Right renal cortex interstitium (tissue), 3 donors: ENCODE results near the gene TSHZ2. TPM values are rescaled to one million over a fixed set of nuclear protein-coding genes. Genes with fewer than 3 reads are reported as not detected.

Experiments used
- DNase-seq, 3 donors: peaks; one replicate each; pipeline ENCODE4 v3.0.0-alpha.2; 2013; ENCODE audit warnings: low read depth in 3 of 3, low spot score in 2 of 3
- polyA plus RNA-seq, 3 donors: library from polyadenylated mRNA; unstranded; fragments of 120-200 nt; gene quantifications; one replicate each; pipeline ENCODE4 v1.2.1, GENCODE V29; 2013; ENCODE audit not compliant: insufficient read length in 3 of 3

TSHZ2 gene
- polyA plus RNA-seq, 3 donors, result 10.5 to 15.0 (median 14.4) TPM

DNA sequence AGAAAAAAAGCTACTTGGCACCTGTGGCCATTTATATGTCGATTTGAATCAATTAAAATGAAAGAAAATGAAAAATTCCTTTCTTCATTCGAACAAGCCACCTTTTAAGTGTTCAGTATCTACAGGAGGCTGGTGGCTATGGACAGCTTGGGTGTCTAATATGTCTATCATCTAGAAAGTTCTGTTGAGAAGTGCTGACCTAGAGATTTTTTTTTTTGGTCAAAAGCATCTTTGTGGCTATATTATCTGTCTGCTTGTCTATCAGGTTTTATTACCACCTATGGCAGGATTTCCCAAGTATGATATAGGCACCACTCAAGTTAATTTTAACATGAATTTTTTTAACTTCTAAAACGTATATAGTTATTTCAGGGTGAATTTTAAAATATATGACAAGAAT, 250.8 kb downstream of the TSHZ2 start:
- no peak for DNase-seq

DNA sequence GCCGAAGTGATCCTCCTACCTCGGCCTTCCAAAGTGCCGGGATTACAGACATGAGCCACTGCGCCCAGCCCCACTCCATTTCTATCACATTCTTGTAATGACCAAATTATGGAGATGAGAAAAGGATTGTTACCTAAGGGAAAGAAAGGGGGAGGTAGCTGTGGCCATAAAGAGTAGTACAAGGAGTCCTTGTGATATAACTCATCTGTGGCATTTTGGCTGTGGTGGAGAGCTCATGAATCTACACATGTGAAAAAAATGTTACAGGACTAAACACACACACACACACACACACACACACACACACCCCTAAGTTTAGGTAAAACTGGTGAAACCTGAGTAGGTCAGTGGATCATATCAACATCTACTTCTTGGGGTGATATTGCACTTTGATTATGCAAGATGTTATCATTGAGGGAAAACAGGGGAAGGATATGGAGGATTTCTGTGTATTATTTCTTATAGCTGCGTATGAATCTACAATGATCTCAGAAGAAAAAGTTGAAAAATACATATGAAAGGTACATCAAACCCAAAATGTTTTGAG, 251.5 kb downstream of the TSHZ2 start:
- no peak for DNase-seq

DNA sequence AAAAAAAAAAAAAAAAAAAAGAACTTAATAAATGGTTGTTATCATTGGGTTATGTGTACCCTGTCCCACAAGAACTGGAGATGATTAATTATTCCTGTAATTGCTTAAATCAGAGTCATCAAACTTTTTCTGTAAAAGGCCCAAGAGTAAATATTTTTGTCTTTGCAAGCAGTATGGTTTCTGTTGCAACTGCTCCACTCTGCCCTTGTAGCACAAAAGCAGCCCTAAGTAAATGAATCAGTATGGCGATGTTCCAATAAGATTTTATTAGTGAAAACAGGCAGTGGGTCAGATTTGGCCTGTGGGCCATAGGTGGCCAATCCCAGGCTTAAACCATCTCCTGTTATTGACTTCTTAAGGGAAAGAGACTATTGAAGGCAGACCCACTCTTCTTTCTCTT, 252.7 kb downstream of the TSHZ2 start:
- no peak for DNase-seq

DNA sequence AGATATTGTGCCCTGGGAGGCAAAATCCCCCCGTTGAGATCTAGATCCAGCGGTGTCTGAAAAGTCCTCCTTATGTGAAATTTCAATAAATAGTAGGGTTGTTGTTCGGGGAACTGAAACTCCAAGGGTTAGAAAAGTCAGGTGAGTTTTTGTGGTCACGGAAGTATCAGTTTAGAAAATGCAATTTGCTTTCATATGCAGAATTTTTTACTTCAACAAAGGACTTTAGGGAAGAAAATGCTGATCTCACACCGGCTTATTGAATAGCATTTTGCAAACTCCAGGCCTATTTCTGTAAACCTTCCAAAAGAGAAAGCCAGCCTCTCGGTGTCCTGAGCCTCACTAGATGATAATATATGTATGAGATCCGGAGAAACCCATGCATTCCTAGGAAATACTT, 254.7 kb downstream of the TSHZ2 start:
- DNase-seq, result no peak

DNA sequence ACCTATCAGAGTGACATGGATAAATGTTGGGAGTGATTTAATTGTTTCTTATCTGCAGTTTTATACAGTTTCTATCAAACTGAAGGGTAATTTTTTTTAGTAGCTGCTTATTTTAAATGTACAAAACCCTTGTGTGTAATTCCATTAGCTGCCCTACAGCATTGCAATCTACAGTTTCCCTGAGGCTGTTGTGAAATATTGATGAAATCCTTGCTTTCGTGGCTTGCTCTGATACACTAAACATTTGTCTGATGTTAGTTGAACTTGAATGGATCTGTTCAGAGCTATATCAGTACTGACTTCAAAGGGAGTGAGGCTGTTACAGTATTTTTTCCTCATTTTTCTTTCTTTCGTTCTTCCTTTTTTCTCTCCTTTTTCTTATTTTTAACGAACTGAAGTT, 255.4 kb downstream of the TSHZ2 start:
- DNase-seq, result no peak

DNA sequence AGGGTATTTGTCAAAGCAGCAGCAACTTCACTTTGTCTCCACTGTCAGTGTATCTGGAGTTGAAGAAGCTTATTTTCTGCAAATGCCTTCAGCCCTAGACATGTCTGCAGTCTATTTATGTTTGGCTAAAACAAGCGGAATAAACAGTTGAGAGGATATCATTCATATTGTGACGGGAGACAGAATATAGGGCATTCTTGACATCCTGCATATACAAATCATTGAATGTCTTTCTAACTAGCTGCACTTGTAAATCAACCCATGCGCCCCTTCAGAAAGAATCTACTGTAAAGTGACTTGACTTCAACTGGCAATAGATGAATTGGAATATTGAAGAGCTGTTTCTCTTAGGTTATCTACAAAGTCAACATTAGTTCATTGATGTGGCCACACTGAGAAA, 258.9 kb downstream of the TSHZ2 start:
- DNase-seq, result no peak

DNA sequence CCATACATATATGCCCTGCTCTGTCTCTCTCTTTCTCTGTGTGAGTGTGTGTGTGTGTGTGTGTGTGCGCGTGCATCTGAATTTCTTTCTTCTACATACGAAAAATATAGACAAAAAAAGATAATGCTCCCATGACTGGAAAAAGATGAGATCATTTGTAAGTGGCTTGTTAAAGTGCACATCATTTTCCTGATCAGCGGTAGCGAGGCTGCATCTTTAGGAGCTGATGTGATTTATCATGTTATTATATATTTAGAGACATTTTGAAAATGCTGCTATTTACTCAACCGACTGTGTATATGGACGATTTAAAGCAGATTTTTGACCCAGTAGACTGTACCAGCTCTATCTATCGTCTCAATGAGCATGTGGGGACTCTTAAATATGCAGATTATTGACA, 265.3 kb downstream of the TSHZ2 start:
- no peak for DNase-seq

DNA sequence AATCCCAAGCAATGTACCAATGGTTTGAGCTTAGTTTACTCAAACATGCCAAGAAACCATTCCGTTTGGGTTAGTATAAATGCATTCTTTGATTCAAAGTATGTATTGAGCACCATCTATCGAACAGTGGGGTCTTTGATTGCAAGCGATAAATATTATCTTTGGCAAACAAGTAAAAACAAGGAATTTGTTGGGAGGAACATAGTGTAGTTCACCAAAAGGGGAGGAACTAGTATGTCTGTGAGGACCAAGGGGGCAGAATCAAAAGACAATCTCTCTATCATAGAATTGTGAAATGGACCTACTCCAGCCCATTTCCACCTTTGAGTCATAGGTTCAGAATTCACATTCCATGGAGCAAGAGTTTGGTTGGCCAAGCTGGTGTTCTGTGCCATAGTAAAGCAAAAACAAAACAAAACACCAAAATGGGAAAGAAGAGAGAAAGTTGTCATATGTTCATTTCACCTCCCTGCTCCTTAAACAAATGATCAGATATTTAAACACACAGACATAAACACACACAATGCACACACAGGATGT, 266.0 kb downstream of the TSHZ2 start:
- DNase-seq, result no peak

DNA sequence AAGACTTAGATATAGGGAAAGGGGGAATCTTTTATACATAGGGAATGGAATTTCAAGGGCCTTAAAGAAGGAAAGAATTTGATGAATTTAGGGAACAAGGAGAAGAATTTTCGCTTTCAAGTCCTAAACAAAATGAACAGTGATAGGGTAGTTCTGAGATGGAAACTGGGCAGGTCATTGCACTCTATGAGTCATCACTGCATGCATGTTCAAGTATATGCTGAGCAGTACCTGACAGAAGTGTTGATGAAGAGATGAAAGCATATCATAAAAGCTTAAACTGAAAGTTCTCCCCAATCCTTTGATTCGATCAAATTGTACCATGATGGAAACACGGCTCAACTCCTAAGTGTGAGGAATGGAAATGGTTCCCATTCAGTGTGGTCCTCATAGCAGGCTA, 271.0 kb downstream of the TSHZ2 start:
- DNase-seq, result no peak

DNA sequence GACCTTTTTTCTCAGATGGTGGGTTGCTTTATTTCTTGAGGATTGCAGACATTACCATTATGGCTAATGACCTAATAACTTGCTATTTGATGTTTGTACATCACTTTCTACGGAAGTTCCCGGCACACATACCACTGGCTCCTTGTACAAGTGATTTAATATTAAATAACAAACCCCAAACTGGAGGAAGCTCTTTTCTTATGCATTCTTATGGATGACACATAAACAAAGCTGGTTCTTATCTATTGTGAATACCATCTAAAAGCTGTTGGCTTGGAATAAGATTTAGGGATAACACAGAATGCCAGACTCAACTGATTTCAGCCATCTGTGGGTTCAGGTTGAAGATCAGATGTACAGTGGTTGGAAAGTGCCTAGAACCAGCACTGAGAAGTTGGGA, 272.6 kb downstream of the TSHZ2 start:
- no peak for DNase-seq

DNA sequence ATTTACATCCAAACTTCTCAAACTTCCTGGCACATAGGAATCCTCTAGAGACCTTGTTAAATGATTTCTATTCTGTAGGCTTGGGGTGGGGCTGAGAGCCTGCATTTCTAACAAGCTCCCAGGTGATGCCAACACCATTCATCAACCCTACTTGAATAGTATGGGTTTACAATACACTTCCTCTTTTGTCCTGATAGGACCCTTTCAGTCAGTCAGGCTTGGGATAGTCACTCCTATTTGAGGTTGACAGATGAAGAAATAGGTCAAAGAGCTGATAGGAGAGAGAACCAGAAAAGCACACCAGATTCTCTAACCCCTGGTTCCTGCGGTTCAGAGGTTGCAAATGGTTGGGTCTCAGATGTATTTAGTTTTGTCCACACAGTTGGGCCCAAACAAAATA, 273.4 kb downstream of the TSHZ2 start:
- DNase-seq, result no peak

DNA sequence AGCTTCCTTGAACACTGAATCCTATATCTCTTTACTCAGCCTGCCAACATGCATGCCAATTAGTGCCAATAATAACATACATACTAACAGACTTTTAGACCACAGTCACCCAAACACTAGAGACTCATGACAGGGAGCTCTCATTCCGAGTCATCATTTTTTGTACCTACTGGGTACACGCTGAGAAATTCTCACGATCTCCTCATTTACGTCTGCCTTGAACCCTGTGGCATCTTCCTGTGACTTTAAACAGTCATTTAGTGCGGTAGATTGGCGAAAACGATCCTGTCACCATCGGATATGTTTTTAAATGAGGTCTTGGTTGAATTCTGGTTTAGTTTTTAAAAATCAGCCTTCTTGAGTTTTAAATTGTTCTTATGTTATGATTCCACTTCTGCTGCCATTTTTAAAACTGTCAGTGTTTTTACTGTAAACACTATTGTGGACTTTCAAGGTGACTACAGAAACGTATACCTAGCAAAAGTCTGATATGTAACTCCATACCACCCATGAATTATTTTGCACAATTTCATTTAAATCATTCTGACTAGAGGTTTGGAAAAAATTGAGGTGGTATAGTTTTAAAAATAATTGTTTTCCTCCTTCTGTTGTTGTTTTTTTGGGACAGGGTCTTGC, 275.4 kb downstream of the TSHZ2 start:
- DNase-seq, result no peak

DNA sequence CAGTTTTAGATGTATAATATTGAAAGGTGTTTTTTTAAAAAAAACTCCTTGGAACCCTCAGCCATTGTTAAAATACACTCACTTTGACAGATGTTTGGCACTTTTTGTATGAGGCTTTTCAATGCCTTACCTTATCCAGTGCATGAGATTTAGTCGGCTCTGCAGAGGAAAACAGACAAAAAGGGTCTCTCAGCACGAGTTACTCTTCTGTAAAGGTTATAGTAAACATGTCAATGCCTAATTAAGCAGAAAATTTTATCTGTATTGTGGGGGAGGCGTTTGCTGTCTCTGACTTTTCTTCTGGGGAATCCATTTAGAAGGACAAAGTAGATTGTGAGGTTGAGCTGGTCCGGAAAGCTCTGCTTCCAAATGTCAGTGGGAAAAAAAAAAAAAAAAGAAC, 278.3 kb downstream of the TSHZ2 start:
- no peak for DNase-seq

DNA sequence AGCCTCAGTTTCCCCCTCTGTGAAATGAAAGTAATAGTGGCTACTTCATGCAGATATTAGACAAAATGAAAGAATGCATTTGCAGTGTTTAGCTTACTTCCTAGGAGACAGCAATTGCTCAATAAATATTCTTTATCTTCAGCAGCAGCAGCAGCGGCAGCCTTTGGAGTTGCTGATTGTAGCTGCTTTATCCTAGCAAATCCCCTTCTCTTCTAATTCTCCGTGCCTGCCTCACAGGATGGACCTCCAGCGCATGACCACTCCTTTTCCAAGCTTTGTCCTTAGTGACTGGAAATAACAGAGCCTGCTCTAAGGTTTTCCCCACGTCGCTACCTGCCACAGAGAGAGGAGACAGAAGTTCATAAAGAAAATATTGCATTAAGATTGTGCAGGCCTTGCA, 279.8 kb downstream of the TSHZ2 start:
- DNase-seq, result no peak

DNA sequence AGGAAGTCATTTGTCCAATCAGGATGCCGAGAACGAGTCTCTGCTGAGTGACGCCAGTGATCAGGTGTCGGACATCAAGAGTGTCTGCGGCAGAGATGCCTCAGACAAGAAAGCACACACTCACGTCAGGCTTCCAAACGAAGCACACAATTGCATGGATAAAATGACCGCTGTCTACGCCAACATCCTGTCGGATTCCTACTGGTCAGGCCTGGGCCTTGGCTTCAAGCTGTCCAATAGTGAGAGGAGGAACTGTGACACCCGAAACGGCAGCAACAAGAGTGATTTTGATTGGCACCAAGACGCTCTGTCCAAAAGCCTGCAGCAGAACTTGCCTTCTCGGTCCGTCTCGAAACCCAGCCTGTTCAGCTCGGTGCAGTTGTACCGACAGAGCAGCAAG, 281.5 kb downstream of the TSHZ2 start:
- no peak for DNase-seq

DNA sequence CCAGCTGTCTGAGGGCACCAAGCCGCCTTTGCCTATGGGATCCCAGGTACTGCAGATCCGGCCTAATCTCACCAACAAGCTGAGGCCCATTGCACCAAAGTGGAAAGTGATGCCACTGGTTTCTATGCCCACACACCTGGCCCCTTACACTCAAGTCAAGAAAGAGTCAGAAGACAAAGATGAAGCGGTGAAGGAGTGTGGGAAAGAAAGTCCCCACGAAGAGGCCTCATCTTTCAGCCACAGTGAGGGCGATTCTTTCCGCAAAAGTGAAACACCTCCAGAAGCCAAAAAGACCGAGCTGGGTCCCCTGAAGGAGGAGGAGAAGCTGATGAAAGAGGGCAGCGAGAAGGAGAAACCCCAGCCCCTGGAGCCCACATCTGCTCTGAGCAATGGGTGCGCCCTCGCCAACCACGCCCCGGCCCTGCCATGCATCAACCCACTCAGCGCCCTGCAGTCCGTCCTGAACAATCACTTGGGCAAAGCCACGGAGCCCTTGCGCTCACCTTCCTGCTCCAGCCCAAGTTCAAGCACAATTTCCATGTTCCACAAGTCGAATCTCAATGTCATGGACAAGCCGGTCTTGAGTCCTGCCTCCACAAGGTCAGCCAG, 283.0 kb downstream of the TSHZ2 start:
- no peak for DNase-seq

DNA sequence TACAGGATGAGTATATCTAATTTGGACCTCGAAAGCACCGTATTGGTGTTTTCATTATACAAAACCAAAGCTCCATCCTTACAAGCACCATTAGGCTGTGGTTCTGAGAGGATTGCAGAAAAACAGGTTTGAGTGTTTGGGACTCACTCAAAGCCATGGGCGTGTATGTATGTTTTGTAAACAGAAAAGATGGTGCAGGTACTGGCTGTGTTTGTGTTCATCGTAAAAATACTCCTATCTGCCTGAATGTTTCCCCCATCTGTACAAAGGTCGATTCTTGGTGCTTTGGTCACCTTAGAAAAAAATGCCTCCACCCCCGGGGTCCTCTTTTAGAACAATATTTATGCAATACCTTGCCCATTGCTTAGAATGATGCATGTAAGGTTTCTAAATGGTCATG, 286.6 kb downstream of the TSHZ2 start:
- no peak for DNase-seq

DNA sequence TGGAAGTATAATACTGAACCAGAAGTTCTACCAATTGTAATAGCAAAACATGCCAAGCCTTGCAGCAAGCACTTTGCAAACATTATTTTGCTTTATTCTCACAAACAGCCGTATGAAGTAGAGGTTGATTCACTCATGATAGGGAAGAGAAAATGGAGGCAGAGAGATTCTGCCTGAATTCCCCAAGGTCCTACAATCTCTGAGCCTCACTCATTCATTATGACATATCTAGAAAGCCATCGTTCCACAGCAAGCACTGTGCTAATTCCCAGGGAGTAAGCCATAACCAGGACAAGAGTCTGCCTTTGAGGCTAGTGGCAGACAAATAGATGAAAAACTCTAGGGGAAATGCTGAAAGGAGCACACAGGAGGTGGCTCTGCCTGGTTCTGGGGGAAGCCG, 288.0 kb downstream of the TSHZ2 start:
- no peak for DNase-seq

DNA sequence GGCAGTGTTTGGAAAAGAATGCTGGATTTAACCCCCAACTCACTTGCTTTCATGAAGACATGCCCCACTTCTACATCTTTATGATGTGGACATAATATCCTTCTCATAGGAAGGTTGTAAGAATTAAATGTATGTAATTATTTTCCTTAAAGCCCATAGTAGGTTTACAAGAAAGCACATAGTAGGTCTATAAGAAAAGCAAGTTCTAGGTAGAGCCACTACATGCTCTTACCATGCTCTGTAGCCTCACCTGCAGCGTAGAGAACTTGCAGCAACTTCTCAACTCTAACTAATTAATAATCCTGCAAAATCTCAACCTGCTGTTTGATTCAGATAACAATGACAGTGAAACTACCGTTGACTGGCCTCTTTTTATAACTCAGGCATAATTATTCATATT, 288.4 kb downstream of the TSHZ2 start:
- DNase-seq, result no peak

DNA sequence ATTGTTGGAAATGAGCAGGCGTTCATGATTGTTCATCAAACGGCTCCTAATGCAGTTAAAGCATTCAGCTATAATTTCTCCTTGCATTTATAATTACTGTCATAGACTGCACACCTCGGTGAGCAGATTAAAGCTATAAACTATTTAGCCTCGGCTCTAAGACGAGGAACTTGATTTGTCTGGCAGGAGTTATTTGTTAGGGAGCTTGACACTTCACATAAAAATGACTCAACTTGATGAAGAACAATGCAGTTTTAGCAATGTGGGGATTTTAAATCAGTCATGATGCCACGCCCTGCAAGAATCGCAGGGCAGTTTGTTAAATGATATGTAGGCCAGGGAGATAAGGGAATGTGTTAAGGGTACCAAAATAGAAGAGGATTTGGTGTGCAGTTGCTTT, 290.2 kb downstream of the TSHZ2 start:
- DNase-seq, result no peak

DNA sequence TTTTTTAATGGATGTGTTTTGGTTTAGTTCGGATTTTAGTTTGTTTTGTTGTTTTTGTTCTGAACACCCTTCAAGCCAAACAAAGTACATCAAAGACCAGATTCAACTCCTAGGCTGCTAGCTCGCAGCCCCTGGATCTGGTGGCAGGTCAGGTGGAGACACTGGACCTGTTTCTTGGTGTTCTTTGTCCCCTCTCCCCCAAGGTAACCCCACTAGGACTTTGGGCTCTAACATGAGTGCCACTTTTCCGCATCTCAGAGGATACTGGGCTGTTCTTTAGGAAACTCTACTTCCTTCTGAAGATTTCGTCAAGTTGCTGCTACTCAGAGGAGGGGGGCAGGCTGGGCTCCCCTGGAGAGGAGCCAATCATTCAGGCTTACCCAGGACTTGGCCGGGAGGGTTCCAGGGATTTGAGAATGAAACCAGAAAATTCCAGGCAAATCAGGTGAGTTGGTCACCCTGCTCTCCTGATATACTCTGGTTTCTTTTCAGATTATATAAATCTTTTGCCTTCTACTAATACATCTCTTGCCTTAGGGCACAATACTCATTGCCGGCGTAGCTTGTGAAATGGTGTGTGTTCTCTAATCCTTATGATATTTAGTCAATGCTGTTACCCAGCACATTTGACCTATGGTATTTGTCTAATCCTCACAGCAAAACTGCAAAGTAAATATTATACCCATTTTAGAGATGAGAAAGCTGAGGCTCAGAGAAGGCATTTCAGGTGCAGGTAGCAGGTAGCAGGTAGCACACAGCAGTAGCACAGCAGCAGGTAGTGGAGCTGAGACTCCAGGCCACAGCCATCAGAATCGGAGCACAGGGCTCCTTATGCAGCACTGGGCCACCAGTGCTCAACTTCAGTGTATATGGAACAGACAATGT, 291.6 kb downstream of the TSHZ2 start:
- DNase-seq, result no peak
